K562 (cell line): Measurements from ENCODE around the gene NT5C. TPM values are rescaled to one million over a fixed set of nuclear protein-coding genes. Genes with fewer than 3 reads are reported as not detected.

Experiments
- GTF2E2 ChIP-seq: fragments of 200-800 bp; sonication (Bioruptor generic); IDR thresholded peaks from 2 replicates; pipeline ENCODE4 v1.6.1; 2016; ENCODE audit warnings: missing genetic modification characterization, missing compliant biosample characterization
- KDM2B ChIP-seq: fragments of 250-450 bp; sonication (Bioruptor Pico); IDR thresholded peaks from 2 replicates; pipeline ENCODE4 v1.8.0; 2021; ENCODE audit warnings: mild to moderate bottlenecking, moderate library complexity
- MCM7 ChIP-seq, 2 experiments: fragments of 450-650 bp; IDR thresholded peaks; 2 replicates each; pipeline ENCODE4 v1.6.1; 2016 to 2018
- MYNN ChIP-seq, 2 experiments: sonication (generic); formaldehyde crosslinking in 1 of 2; IDR thresholded peaks; 2 replicates each; pipeline versions ENCODE4 v1.5.0 to v1.6.1; 2016 to 2020; ENCODE audit warnings: antibody characterized with exemption in 1 of 2, missing genetic modification reagents in 1 of 2
- PCBP1 ChIP-seq: fragments of 200-400 bp; formaldehyde crosslinking; IDR thresholded peaks from 2 replicates; pipeline ENCODE4 v1.6.1; 2018; ENCODE audit warnings: mild to moderate bottlenecking, low read depth, low read length; ENCODE audit not compliant: poor library complexity, severe bottlenecking
- POLR2AphosphoS2 ChIP-seq: IDR thresholded peaks from 2 replicates; pipeline ENCODE4 v1.6.1; 2012; ENCODE audit warnings: low read length, improper control_type of control experiment
- PRMT5 ChIP-seq: sonication (generic); formaldehyde crosslinking; IDR thresholded peaks from 2 replicates; pipeline ENCODE4 v1.5.0; 2020; ENCODE audit warnings: missing genetic modification reagents
- SMAD1 ChIP-seq: fragments of 150-350 bp; IDR thresholded peaks from 2 replicates; pipeline ENCODE4 v1.6.1; 2014; ENCODE audit warnings: low read length, low read depth; ENCODE audit not compliant: partially characterized antibody
- SMARCA4 ChIP-seq: fragments of 450-650 bp; IDR thresholded peaks from 2 replicates; pipeline ENCODE4 v1.6.1; 2016
- STAG1 ChIP-seq: sonication (generic); formaldehyde crosslinking; IDR thresholded peaks from 2 replicates; pipeline ENCODE4 v1.5.0; 2020; ENCODE audit warnings: missing genetic modification reagents, borderline replicate concordance
- TOE1 ChIP-seq, 2 experiments: fragments of 450-650 bp in 1 of 2; sonication (generic) in 1 of 2; formaldehyde crosslinking in 1 of 2; IDR thresholded peaks; 2 replicates each; pipeline versions ENCODE4 v1.7.1 to v1.8.0; 2016 to 2022; ENCODE audit warnings: borderline replicate concordance in 2 of 2, mild to moderate bottlenecking in 2 of 2, antibody characterized with exemption in 1 of 2, inconsistent platforms in 1 of 2, low read depth in 1 of 2, missing genetic modification reagents in 1 of 2, moderate library complexity in 1 of 2
- ZFP36 ChIP-seq: fragments of 150-350 bp; IDR thresholded peaks from 2 replicates; pipeline ENCODE4 v1.6.1; 2018; ENCODE audit warnings: low read length, low read depth; ENCODE audit not compliant: partially characterized antibody
- ZNF133 ChIP-seq: fragments of 250-450 bp; sonication (Bioruptor Pico); IDR thresholded peaks from 2 replicates; pipeline ENCODE4 v1.4.0; 2020; ENCODE audit warnings: mild to moderate bottlenecking
- ZNF431 ChIP-seq: sonication (generic); formaldehyde crosslinking; IDR thresholded peaks from 2 replicates; pipeline ENCODE4 v1.8.0; 2022; ENCODE audit warnings: mild to moderate bottlenecking, missing genetic modification reagents
- polyA plus RNA-seq, 8 experiments: library from polyadenylated mRNA; depleted of rRNA in 4 of 8; stranded (reverse) in 5 of 8; unstranded in 3 of 8; fragments of >200 nt; fragmentation: Nextera tagmentation in 2 of 8; fragmentation: Illumina TruSeq in 1 of 8; extraction: Ambion mirVana in 2 of 8; extraction: Trizol in 1 of 8; gene quantifications; 2 replicates each; pipeline versions ENCODE4 v1.2.1 to v1.2.3, GENCODE V29; 2011 to 2014; ENCODE audit warnings: inconsistent platforms in 1 of 8, missing spikeins in 1 of 8
- total RNA-seq, 7 experiments: library from RNA; depleted of rRNA in 6 of 7; stranded (reverse); fragments of >200 nt in 6 of 7; fragmentation: Illumina TruSeq in 2 of 7; extraction: Trizol in 2 of 7; gene quantifications; 2 replicates each; pipeline versions ENCODE4 v1.2.1 to v1.2.3, GENCODE V29; 2011 to 2021; ENCODE audit warnings: low replicate concordance in 1 of 7
- TF ChIP-seq, protein P1 (sequence below): fragments of 250-450 bp; sonication (Bioruptor Pico); IDR thresholded peaks from 2 replicates; pipeline ENCODE4 v1.4.0; 2020; ENCODE audit warnings: mild to moderate bottlenecking
- TF ChIP-seq, protein P2 (sequence below): fragments of 450-650 bp; IDR thresholded peaks from 2 replicates; pipeline ENCODE4 v1.6.1; 2017; ENCODE audit warnings: antibody characterized with exemption, mild to moderate bottlenecking
- TF ChIP-seq, protein P3 (sequence below): sonication (generic); formaldehyde crosslinking; IDR thresholded peaks from 2 replicates; pipeline ENCODE4 v1.8.0; 2023; ENCODE audit warnings: mild to moderate bottlenecking, missing genetic modification reagents
- TF ChIP-seq, protein P4 (sequence below): fragments of 450-650 bp; IDR thresholded peaks from 2 replicates; pipeline ENCODE4 v1.6.1; 2016; ENCODE audit warnings: antibody characterized with exemption

The NT5C gene
- total and polyA plus RNA-seq, 9 of the 15 experiments (the other 6 are each of a cell fraction or from before 2014, with no cell fraction given): 2.9 to 205 (median 45.0) TPM

DNA sequence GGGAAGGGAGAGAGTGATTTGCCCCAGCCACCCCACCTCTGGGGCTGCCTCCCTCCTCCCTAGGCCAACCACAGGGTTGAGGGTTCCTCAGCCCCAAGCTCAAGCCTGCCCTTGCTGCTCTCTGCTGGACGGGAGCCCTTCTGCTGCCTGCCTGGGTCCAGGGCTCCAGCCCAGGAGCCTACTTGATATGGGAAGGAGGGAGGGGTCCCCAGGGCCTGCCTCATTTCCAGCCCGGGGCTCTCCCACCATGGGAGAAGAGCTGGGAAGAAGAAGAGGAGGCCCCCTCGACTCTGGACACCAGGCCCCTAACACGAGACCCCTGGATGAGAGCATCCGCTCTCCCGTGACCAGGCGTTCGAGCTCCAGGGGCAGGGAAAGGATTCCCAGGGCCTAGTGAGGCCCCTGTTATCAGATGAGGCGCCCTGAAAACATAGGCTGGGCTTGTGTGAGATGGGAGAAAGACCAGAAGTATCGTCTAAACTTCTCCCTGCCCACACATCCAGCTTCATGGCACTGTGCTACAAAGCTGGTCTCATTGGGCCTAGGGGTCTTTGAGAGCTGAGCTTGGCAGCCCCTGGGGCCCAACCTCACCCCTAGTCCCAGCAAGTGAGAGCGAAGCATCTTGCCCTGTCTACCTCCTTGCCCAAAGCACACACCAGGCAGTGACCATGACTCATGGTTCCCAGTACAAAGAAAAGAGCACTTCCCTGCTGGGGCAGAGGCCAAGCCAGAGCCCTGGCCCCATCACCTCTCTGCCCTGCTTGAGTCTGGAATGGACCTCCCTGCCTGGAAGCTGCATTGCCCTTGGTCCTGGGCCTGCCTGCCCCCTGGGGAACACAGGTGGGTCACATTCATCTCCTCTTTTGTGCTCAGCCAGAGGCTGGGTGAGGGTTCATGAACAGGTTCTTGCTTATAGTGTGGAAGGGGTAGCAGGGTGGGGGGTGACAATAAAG, 42.8 kb downstream of the NT5C start (continued):
- TF ChIP-seq SMARCA4 (0 out of 2 replicates have a peak, but pooled peaks have one; percentile 25), ZFP36 (no peak), ZNF133 (no peak), STAG1 (no peak), PCBP1 (no peak), POLR2AphosphoS2 (no peak), KDM2B (no peak), SMAD1 (no peak), MYNN (IDR thresholded peaks at IDR 0.05) (0 out of 2 replicates have a peak, but pooled peaks have one; percentile 42), MYNN (CRISPR knock-in tag; IDR thresholded peaks at IDR 0.05) (no peak), GTF2E2 (tag) (no peak), PRMT5 (CRISPR knock-in tag) (no peak), MCM7 (IDR thresholded peaks at IDR 0.05) (no peak), TOE1 (IDR thresholded peaks at IDR 0.05; ENCODE audit: borderline replicate concordance) (no peak), TOE1 (CRISPR knock-in tag; IDR thresholded peaks at IDR 0.05; ENCODE audit: borderline replicate concordance, low read depth) (0 out of 2 replicates have a peak, but pooled peaks have one; percentile 54), ZNF431 (CRISPR knock-in tag) (no peak)
- TF ChIP-seq, protein P1, sequence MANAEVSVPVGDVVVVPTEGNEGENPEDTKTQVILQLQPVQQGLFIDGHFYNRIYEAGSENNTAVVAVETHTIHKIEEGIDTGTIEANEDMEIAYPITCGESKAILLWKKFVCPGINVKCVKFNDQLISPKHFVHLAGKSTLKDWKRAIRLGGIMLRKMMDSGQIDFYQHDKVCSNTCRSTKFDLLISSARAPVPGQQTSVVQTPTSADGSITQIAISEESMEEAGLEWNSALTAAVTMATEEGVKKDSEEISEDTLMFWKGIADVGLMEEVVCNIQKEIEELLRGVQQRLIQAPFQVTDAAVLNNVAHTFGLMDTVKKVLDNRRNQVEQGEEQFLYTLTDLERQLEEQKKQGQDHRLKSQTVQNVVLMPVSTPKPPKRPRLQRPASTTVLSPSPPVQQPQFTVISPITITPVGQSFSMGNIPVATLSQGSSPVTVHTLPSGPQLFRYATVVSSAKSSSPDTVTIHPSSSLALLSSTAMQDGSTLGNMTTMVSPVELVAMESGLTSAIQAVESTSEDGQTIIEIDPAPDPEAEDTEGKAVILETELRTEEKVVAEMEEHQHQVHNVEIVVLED (CRISPR knock-in tag): no peak
- TF ChIP-seq, protein P2, sequence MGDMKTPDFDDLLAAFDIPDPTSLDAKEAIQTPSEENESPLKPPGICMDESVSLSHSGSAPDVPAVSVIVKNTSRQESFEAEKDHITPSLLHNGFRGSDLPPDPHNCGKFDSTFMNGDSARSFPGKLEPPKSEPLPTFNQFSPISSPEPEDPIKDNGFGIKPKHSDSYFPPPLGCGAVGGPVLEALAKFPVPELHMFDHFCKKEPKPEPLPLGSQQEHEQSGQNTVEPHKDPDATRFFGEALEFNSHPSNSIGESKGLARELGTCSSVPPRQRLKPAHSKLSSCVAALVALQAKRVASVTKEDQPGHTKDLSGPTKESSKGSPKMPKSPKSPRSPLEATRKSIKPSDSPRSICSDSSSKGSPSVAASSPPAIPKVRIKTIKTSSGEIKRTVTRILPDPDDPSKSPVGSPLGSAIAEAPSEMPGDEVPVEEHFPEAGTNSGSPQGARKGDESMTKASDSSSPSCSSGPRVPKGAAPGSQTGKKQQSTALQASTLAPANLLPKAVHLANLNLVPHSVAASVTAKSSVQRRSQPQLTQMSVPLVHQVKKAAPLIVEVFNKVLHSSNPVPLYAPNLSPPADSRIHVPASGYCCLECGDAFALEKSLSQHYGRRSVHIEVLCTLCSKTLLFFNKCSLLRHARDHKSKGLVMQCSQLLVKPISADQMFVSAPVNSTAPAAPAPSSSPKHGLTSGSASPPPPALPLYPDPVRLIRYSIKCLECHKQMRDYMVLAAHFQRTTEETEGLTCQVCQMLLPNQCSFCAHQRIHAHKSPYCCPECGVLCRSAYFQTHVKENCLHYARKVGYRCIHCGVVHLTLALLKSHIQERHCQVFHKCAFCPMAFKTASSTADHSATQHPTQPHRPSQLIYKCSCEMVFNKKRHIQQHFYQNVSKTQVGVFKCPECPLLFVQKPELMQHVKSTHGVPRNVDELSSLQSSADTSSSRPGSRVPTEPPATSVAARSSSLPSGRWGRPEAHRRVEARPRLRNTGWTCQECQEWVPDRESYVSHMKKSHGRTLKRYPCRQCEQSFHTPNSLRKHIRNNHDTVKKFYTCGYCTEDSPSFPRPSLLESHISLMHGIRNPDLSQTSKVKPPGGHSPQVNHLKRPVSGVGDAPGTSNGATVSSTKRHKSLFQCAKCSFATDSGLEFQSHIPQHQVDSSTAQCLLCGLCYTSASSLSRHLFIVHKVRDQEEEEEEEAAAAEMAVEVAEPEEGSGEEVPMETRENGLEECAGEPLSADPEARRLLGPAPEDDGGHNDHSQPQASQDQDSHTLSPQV: peak; percentile 53
- TF ChIP-seq, protein P3, sequence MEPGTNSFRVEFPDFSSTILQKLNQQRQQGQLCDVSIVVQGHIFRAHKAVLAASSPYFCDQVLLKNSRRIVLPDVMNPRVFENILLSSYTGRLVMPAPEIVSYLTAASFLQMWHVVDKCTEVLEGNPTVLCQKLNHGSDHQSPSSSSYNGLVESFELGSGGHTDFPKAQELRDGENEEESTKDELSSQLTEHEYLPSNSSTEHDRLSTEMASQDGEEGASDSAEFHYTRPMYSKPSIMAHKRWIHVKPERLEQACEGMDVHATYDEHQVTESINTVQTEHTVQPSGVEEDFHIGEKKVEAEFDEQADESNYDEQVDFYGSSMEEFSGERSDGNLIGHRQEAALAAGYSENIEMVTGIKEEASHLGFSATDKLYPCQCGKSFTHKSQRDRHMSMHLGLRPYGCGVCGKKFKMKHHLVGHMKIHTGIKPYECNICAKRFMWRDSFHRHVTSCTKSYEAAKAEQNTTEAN: no peak
- TF ChIP-seq, protein P4, sequence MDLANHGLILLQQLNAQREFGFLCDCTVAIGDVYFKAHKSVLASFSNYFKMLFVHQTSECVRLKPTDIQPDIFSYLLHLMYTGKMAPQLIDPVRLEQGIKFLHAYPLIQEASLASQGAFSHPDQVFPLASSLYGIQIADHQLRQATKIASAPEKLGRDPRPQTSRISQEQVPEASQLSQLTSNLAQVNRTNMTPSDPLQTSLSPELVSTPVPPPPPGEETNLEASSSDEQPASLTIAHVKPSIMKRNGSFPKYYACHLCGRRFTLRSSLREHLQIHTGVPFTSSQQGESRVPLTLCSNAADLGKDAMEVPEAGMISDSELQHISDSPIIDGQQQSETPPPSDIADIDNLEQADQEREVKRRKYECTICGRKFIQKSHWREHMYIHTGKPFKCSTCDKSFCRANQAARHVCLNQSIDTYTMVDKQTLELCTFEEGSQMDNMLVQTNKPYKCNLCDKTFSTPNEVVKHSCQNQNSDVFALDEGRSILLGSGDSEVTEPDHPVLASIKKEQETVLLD: no peak
